Measurements from ENCODE around the gene SPATA2.

GRCh38 chr20:49928411-49929141, 13.2 kb upstream of the SPATA2 start:
- TF ChIP-seq MAX (IDR thresholded peaks at IDR 0.05; ENCODE audit: insufficient read depth, insufficient read length) (no peak), CTCF (IDR thresholded peaks at IDR 0.05; ENCODE audit: extremely low read depth in 1 of 2, insufficient read depth in 1 of 2, low read depth in 1 of 2, low read length in 2 of 2) (peak; percentile 84 to 93), EZH2 (IDR thresholded peaks at IDR 0.05; ENCODE audit: borderline replicate concordance, low read depth, low read length, severe bottlenecking) (no peak), POLR2A (IDR thresholded peaks at IDR 0.05; ENCODE audit: low read depth, low read length) (no peak)

All from endothelial cell of umbilical vein (primary cell).